Gastrocnemius medialis (tissue), 4 donors: ENCODE measurements around the gene HBQ1. TPM values are rescaled to one million over a fixed set of nuclear protein-coding genes. Genes with fewer than 3 reads are reported as not detected.

Experiments used
- ATAC-seq, 2 donors: fragments of 150-250 bp; one replicate each; pipeline ENCODE4 v1.9.1; 2016
- DNase-seq, 2 donors: peaks; one replicate each; pipeline ENCODE4 v3.0.0-alpha.2; 2019
- H3K27ac ChIP-seq, 4 donors: fragments of 200-600 bp; sonication (generic); 1 replicate in 1 of 4; 2 replicates in 3 of 4; pipeline ENCODE4 v1.5.1; 2016 to 2018; ENCODE audit warnings: mild to moderate bottlenecking in 2 of 4, moderate library complexity in 1 of 4
- H3K27me3 ChIP-seq, 3 donors: fragments of 200-600 bp; sonication (generic) in 2 of 3; 1 replicate in 1 of 3; 2 replicates in 2 of 3; pipeline versions ENCODE4 v1.5.1 to v1.6.0; 2016 to 2019; ENCODE audit warnings: mild to moderate bottlenecking in 1 of 3, moderate library complexity in 1 of 3
- H3K36me3 ChIP-seq, 2 donors: fragments of 200-600 bp; sonication (generic) in 1 of 2; one replicate each; pipeline ENCODE4 v1.5.1; 2017 to 2018
- H3K4me1 ChIP-seq, 2 donors: fragments of 200-600 bp; sonication (generic) in 1 of 2; one replicate each; pipeline ENCODE4 v1.5.1; 2016 to 2017; ENCODE audit warnings: mild to moderate bottlenecking in 2 of 2
- H3K4me3 ChIP-seq, 4 donors: fragments of 200-600 bp; sonication (generic) in 3 of 4; 1 replicate in 1 of 4; 2 replicates in 3 of 4; pipeline ENCODE4 v1.5.1; 2016 to 2019; ENCODE audit warnings: mild to moderate bottlenecking in 2 of 4
- H3K9me3 ChIP-seq, 3 donors: fragments of 200-600 bp; sonication (generic) in 2 of 3; 1 replicate in 1 of 3; 2 replicates in 2 of 3; pipeline ENCODE4 v1.5.1; 2016 to 2019
- POLR2A ChIP-seq, 2 donors: fragments of 450-650 bp; IDR thresholded peaks; one replicate each; pipeline ENCODE4 v1.6.1; 2017; ENCODE audit warnings: antibody characterized with exemption in 2 of 2, mild to moderate bottlenecking in 2 of 2, moderate library complexity in 2 of 2
- in situ Hi-C, 4 donors: fragments of 200-750 bp; cut with MboI; loops; one replicate each; pipeline versions ENCODE4 v1.15.0 to v1.8.0; 2017; ENCODE audit warnings: low sequenced_read_pairs in 4 of 4
- intact Hi-C: fragments of 100-400 bp; cut with DNase I; formaldehyde crosslinking; loops from one replicate; pipeline ENCODE4 v1.15.1; 2023; ENCODE audit warnings: low total_unique reads
- total RNA-seq, 4 donors: library from RNA; depleted of rRNA; stranded (reverse); fragments of >200 nt; gene quantifications; one replicate each; pipeline versions ENCODE4 v1.1.0 to v1.2.3, GENCODE V29; 2016
- TF ChIP-seq, protein P1 (sequence below), 5 experiments: fragments of 450-650 bp in 3 of 5; fragments of 200-600 bp in 2 of 5; sonication (generic) in 2 of 5; IDR thresholded peaks in 4 of 5; conservative IDR thresholded peaks in 1 of 5; 1 replicate in 4 of 5; 2 replicates in 1 of 5; pipeline ENCODE4 v1.5.1; 2016 to 2019; ENCODE audit warnings: antibody characterized with exemption in 5 of 5, mild to moderate bottlenecking in 3 of 5, moderate library complexity in 3 of 5

HBQ1 gene
- total RNA-seq, 4 donors from 2014 or later: not detected

DNA sequence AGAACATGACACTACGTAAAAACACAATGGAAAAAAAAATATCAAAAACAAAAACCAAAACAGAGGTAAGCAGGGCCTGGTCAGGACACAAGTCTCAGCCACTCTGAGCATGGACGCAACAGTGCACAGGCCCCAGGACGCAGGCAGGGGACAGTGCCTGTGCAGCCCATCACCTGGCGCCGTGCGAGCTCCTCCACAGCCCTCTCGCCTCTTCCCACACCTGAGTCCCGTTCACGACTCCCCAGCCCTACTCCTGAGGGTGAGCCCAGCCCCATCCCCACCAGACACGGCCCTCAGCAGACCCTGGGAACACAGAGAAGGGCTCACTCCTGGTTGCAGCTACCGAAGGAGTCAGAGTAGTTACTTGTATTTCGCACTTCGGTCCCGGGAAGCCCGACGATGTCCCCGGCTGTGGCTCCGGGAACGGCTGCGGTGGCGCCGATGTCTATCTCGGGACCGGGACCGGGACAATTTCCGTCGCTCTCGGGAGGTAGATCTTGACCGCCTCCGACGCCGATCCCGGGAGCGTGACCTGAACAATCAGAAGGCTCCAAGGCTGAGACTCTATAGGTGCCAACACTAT lies 9.4 kb downstream of the HBQ1 start:
- no peak for ATAC-seq
- DNase-seq: no peak
- TF ChIP-seq, protein P1, sequence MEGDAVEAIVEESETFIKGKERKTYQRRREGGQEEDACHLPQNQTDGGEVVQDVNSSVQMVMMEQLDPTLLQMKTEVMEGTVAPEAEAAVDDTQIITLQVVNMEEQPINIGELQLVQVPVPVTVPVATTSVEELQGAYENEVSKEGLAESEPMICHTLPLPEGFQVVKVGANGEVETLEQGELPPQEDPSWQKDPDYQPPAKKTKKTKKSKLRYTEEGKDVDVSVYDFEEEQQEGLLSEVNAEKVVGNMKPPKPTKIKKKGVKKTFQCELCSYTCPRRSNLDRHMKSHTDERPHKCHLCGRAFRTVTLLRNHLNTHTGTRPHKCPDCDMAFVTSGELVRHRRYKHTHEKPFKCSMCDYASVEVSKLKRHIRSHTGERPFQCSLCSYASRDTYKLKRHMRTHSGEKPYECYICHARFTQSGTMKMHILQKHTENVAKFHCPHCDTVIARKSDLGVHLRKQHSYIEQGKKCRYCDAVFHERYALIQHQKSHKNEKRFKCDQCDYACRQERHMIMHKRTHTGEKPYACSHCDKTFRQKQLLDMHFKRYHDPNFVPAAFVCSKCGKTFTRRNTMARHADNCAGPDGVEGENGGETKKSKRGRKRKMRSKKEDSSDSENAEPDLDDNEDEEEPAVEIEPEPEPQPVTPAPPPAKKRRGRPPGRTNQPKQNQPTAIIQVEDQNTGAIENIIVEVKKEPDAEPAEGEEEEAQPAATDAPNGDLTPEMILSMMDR (IDR thresholded peaks at IDR 0.05 in 4 of 5, conservative IDR thresholded peaks at IDR 0.05 in 1 of 5): no peak
- TF ChIP-seq POLR2A (IDR thresholded peaks at IDR 0.05): no peak
- H3K9me3 ChIP-seq: no peaks in the 10 kb centered on the region
- in situ Hi-C loops (no loop called here), intact Hi-C loops (no loop called here)
- peaks cover 13 to 71% of the 10 kb centered on the region in 2 donors for H3K36me3 ChIP-seq
- H3K4me1 ChIP-seq: no peaks in the 10 kb centered on the region
- H3K27ac ChIP-seq: no peak overlapping the region
- H3K27me3 ChIP-seq: no peaks in the 10 kb centered on the region
- no peak overlapping the region for H3K4me3 ChIP-seq

DNA sequence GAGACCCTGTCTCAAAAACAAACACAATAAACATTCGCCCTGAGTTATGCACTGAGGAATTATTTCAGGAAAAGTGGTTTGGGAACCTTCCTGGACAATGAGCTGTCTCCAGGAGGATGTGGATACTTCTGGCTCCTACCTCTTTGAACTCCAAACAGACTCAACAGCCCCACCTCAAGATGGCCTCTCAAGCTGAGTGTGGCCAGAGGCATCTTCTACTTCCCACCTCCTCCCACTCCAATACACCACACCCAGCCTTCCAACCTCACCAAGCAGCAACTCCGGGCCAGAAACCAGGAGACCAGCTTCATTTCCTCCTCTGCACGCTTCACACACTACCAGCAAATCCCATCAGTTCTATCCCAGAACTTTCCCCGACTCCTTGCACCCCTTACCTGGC lies 11.6 kb downstream of the HBQ1 start:
- Histone ChIP-seq H3K4me1 (no peaks in the 10 kb centered on the region), H3K9me3 (no peaks in the 10 kb centered on the region), H3K27ac (no peak overlapping the region), H3K4me3 (no peak overlapping the region), H3K27me3 (no peaks in the 10 kb centered on the region), H3K36me3 (peaks cover 13 to 93% of the 10 kb centered on the region in 2 donors)
- in situ Hi-C loops (no loop called here), intact Hi-C loops (no loop called here)
- no peak for TF ChIP-seq POLR2A (IDR thresholded peaks at IDR 0.05)
- TF ChIP-seq, protein P1 (IDR thresholded peaks at IDR 0.05 in 4 of 5, conservative IDR thresholded peaks at IDR 0.05 in 1 of 5): no peak
- ATAC-seq: no peak
- DNase-seq: no peak

DNA sequence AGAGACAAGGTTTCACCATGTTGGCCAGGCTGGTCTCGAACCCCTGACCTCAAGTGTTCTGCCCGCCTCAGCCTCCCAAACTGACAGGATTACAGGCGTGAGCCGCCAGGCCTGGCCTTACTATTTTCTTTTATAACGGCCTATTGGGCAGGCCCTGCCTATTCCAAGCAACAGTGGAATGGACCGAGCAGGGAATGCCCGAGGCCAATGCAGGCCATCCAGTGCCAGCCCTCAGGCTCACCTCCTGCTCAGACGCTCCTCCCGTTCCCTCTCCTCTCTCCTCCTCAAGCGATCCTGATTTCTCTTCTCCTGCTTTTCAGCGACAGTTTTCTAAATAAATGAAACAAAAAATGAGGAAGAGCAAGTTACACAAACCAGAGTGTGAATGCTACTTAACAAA lies 12.4 kb downstream of the HBQ1 start:
- Histone ChIP-seq H3K4me1 (no peaks in the 10 kb centered on the region), H3K36me3 (peaks cover 13 to 95% of the 10 kb centered on the region in 2 donors), H3K9me3 (no peaks in the 10 kb centered on the region), H3K4me3 (no peak overlapping the region), H3K27me3 (no peaks in the 10 kb centered on the region), H3K27ac (no peak overlapping the region)
- no peak for TF ChIP-seq POLR2A (IDR thresholded peaks at IDR 0.05)
- TF ChIP-seq, protein P1 (IDR thresholded peaks at IDR 0.05 in 4 of 5, conservative IDR thresholded peaks at IDR 0.05 in 1 of 5): no peak
- intact Hi-C loops (no loop called here), in situ Hi-C loops (no loop called here)
- DNase-seq (no peak), ATAC-seq (no peak)

DNA sequence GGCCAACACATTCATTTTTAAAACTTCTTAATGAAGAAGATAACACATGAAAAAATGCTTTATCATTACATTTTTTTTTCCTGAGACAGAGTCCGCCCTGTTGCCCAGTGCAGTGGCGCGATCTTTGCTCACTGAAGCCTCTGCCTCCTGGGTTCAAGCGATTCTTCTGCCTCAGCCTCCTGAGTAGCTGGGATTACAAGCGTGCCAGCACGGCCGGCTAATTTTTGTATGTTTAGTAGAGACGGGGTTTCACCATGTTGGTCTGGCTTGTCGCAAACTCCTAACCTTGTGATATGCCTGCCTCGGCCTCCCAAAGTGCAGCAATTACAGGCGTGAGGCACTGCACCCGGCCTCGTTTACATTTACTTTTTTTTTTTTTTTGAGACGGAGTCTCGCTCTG lies 13.2 kb downstream of the HBQ1 start:
- TF ChIP-seq POLR2A (IDR thresholded peaks at IDR 0.05): no peak
- TF ChIP-seq, protein P1 (IDR thresholded peaks at IDR 0.05 in 4 of 5, conservative IDR thresholded peaks at IDR 0.05 in 1 of 5): no peak
- no peaks in the 10 kb centered on the region for H3K9me3 ChIP-seq
- DNase-seq: no peak
- H3K4me1 ChIP-seq: no peaks in the 10 kb centered on the region
- peaks cover 13 to 99% of the 10 kb centered on the region in 2 donors for H3K36me3 ChIP-seq
- intact Hi-C loops (no loop called here), in situ Hi-C loops (no loop called here)
- no peak overlapping the region for H3K4me3 ChIP-seq
- H3K27me3 ChIP-seq: no peaks in the 10 kb centered on the region
- no peak for ATAC-seq
- no peak overlapping the region for H3K27ac ChIP-seq

DNA sequence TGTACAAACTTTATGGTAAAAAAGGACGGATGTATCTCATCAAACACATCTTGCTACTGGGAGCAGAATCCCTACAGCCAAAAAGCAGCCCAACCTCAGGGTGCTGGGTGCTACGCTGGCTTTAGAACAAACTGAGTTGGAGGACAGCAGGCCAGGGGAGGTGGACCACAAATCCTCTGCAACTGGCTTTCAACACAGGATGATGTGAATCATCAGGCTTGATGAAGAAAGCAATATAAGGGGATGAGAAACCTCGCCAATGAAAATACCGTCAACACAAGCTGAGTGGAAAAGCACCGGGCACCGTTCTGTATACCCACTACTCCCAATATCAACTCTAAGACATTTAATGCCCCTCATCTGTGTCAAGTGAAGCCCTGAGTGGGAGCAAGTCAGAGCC lies 14.3 kb downstream of the HBQ1 start:
- ATAC-seq (no peak), DNase-seq (no peak)
- in situ Hi-C loops: no loop called here
- Histone ChIP-seq H3K9me3 (no peaks in the 10 kb centered on the region), H3K4me1 (no peaks in the 10 kb centered on the region), H3K36me3 (peaks cover 8 to 98% of the 10 kb centered on the region in 2 donors), H3K27ac (no peak overlapping the region), H3K27me3 (no peaks in the 10 kb centered on the region), H3K4me3 (no peak overlapping the region)
- TF ChIP-seq, protein P1 (IDR thresholded peaks at IDR 0.05 in 4 of 5, conservative IDR thresholded peaks at IDR 0.05 in 1 of 5): no peak
- TF ChIP-seq POLR2A (IDR thresholded peaks at IDR 0.05): no peak
- intact Hi-C loops: no loop called here
